ENCODE data around the gene PAK3.

PAK3 gene

GRCh38 chrX:111103246-111103645 is 7.3 kb downstream of the PAK3 start:
- no peak for ATAC-seq
- TF ChIP-seq ARNTL (CRISPR knock-in tag; IDR thresholded peaks at IDR 0.05; ENCODE audit: borderline replicate concordance, low read depth), result no peak
- TF ChIP-seq PATZ1 (CRISPR knock-in tag; IDR thresholded peaks at IDR 0.05; ENCODE audit: borderline replicate concordance), result no peak
- no peak for TF ChIP-seq TSHZ2 (CRISPR knock-in tag; IDR thresholded peaks at IDR 0.05)

- TF ChIP-seq TSHZ2 (CRISPR knock-in tag; IDR thresholded peaks at IDR 0.05) (no peak), BACH2 (CRISPR knock-in tag; IDR thresholded peaks at IDR 0.05; ENCODE audit: borderline replicate concordance) (no peak), PATZ1 (CRISPR knock-in tag; IDR thresholded peaks at IDR 0.05; ENCODE audit: borderline replicate concordance) (no peak), POU6F1 (CRISPR knock-in tag; IDR thresholded peaks at IDR 0.05; ENCODE audit: borderline replicate concordance, low read depth) (no peak), ZNF565 (CRISPR knock-in tag; conservative IDR thresholded peaks at IDR 0.05; ENCODE audit: low read depth) (no peak), TOX (CRISPR knock-in tag; IDR thresholded peaks at IDR 0.05; ENCODE audit: borderline replicate concordance) (no peak)
- no peak for ATAC-seq
Observed at GRCh38 chrX:111110098-111110775, 14.2 kb downstream of the PAK3 start.

GRCh38 chrX:111114806-111115205 is 18.8 kb downstream of the PAK3 start:
- no peak for ATAC-seq
- TF ChIP-seq ZFP3 (CRISPR knock-in tag; IDR thresholded peaks at IDR 0.05) (no peak), POU6F1 (CRISPR knock-in tag; IDR thresholded peaks at IDR 0.05; ENCODE audit: borderline replicate concordance, low read depth) (no peak), ESRRG (CRISPR knock-in tag; IDR thresholded peaks at IDR 0.05) (no peak), CSDC2 (CRISPR knock-in tag; IDR thresholded peaks at IDR 0.05) (no peak), TOX (CRISPR knock-in tag; IDR thresholded peaks at IDR 0.05; ENCODE audit: borderline replicate concordance) (no peak), PPARA (CRISPR knock-in tag; IDR thresholded peaks at IDR 0.05; ENCODE audit: borderline replicate concordance) (no peak), ARNTL (CRISPR knock-in tag; IDR thresholded peaks at IDR 0.05; ENCODE audit: borderline replicate concordance, low read depth) (no peak), RARB (CRISPR knock-in tag; IDR thresholded peaks at IDR 0.05) (no peak), CREB5 (CRISPR knock-in tag; IDR thresholded peaks at IDR 0.05; ENCODE audit: low read depth) (no peak), ZNF8 (CRISPR knock-in tag; IDR thresholded peaks at IDR 0.05) (no peak), ISL1 (CRISPR knock-in tag; IDR thresholded peaks at IDR 0.05) (no peak), BACH2 (CRISPR knock-in tag; IDR thresholded peaks at IDR 0.05; ENCODE audit: borderline replicate concordance) (no peak), GLIS3 (CRISPR knock-in tag; IDR thresholded peaks at IDR 0.05) (no peak)

All from SK-N-SH treated with all-trans-retinoic acid at 6 μM for 48 hours (cell line).